Lower lobe of right lung (tissue), 2 donors: ENCODE results near the gene CDYL2. TPM values are rescaled to one million over a fixed set of nuclear protein-coding genes. Genes with fewer than 3 reads are reported as not detected.

Experiments used
- ATAC-seq, 2 donors: fragments of 200-7000 bp; cut with Tn5 transposase; one replicate each; pipeline ENCODE4 v1.9.1; 2020 to 2022; ENCODE audit warnings: mild to moderate bottlenecking in 2 of 2, moderate library complexity in 2 of 2
- DNase-seq: peaks from one replicate; pipeline ENCODE4 v3.0.0-alpha.2; 2020
- H3K27ac ChIP-seq: fragments of 200-600 bp; one replicate; pipeline ENCODE4 v1.8.0; 2022
- H3K27me3 ChIP-seq: fragments of 200-600 bp; one replicate; pipeline ENCODE4 v1.8.0; 2022; ENCODE audit warnings: low read depth
- H3K36me3 ChIP-seq: fragments of 200-600 bp; one replicate; pipeline ENCODE4 v1.8.0; 2022; ENCODE audit warnings: mild to moderate bottlenecking
- H3K4me1 ChIP-seq: fragments of 200-600 bp; one replicate; pipeline ENCODE4 v1.8.0; 2022
- H3K4me3 ChIP-seq: fragments of 200-600 bp; one replicate; pipeline ENCODE4 v1.8.0; 2022; ENCODE audit warnings: mild to moderate bottlenecking
- H3K9me3 ChIP-seq: fragments of 200-600 bp; one replicate; pipeline ENCODE4 v1.8.0; 2022
- intact Hi-C: fragments of 100-400 bp; cut with DNase I; formaldehyde crosslinking; loops from one replicate; pipeline ENCODE4 v1.11.0; 2022
- total RNA-seq: library from RNA; stranded (reverse); fragmentation: NEBNext Ultra II Directional; extraction: Animal tissue kit (Norgen Biotek cat#: 25700); gene quantifications from one replicate; pipeline ENCODE4 v1.2.1, GENCODE V29; 2021
- TF ChIP-seq, protein P1 (sequence below): fragments of 200-600 bp; IDR thresholded peaks from one replicate; pipeline ENCODE4 v1.8.0; 2022; ENCODE audit warnings: antibody characterized with exemption, mild to moderate bottlenecking
- donor health status: DM: no; HTN: yes; CAD: no; lungs with severe emphysema.

The CDYL2 gene
- total RNA-seq, 1 donor from 2014 or later, result 14.7 TPM

DNA sequence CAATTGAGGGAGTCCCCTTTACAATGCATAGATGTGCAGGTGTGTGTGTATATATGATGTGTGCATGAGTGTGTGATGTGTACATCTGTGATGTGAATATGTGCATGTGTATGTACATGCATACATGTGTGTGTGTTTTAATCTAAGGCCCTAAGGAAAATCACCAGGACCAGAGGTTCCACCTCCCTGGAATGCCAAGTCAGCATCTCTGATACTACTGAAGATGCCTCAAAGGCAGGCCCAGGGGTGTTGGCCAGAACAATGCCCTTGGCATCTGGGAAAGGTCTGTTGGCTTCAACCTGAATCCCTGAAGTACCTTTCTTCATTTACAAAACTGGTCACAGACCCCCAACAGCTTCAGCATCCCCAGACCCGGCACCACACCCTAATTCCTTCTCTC, 129.5 kb downstream of the CDYL2 start:
- intact Hi-C loops, result no loop called here
- DNase-seq, result no peak

DNA sequence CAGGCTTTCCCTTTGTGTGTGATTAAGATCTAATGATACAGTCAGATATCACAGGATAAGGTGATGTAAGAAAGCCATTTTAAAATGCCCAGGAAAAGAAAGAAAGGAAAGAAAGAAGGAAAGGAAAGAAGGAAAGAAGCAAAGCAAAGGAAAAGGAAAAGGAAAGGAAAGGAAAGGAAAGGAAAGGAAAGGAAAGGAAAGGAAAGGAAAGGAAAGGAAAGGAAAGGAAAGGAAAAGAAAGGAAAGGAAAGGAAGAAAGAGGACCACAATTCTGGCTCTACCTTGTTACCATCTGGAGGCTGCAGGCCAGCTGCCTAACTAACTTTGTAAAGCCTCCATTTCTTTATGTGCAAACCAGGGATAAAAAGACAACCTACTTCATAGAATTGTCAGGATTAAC, 132.0 kb downstream of the CDYL2 start:
- no peaks in the 10 kb centered on the region for H3K9me3 ChIP-seq
- no peak overlapping the region for H3K27ac ChIP-seq
- intact Hi-C loops, result no loop called here
- DNase-seq (no peak), ATAC-seq (no peak)
- no peaks in the 10 kb centered on the region for H3K4me1 ChIP-seq
- H3K4me3 ChIP-seq, result no peak overlapping the region
- no peaks in the 10 kb centered on the region for H3K27me3 ChIP-seq
- no peaks in the 10 kb centered on the region for H3K36me3 ChIP-seq
- TF ChIP-seq, protein P1, sequence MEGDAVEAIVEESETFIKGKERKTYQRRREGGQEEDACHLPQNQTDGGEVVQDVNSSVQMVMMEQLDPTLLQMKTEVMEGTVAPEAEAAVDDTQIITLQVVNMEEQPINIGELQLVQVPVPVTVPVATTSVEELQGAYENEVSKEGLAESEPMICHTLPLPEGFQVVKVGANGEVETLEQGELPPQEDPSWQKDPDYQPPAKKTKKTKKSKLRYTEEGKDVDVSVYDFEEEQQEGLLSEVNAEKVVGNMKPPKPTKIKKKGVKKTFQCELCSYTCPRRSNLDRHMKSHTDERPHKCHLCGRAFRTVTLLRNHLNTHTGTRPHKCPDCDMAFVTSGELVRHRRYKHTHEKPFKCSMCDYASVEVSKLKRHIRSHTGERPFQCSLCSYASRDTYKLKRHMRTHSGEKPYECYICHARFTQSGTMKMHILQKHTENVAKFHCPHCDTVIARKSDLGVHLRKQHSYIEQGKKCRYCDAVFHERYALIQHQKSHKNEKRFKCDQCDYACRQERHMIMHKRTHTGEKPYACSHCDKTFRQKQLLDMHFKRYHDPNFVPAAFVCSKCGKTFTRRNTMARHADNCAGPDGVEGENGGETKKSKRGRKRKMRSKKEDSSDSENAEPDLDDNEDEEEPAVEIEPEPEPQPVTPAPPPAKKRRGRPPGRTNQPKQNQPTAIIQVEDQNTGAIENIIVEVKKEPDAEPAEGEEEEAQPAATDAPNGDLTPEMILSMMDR, result no peak

More for the DNA sequence above, 129.5 kb downstream of the CDYL2 start:
- no peak for ATAC-seq
- no peaks in the 10 kb centered on the region for H3K27me3 ChIP-seq
- H3K4me1 ChIP-seq, result no peaks in the 10 kb centered on the region
- H3K9me3 ChIP-seq, result no peaks in the 10 kb centered on the region
- H3K4me3 ChIP-seq, result no peak overlapping the region
- no peak overlapping the region for H3K27ac ChIP-seq
- TF ChIP-seq, protein P1, result no peak
- H3K36me3 ChIP-seq, result no peaks in the 10 kb centered on the region

DNA sequence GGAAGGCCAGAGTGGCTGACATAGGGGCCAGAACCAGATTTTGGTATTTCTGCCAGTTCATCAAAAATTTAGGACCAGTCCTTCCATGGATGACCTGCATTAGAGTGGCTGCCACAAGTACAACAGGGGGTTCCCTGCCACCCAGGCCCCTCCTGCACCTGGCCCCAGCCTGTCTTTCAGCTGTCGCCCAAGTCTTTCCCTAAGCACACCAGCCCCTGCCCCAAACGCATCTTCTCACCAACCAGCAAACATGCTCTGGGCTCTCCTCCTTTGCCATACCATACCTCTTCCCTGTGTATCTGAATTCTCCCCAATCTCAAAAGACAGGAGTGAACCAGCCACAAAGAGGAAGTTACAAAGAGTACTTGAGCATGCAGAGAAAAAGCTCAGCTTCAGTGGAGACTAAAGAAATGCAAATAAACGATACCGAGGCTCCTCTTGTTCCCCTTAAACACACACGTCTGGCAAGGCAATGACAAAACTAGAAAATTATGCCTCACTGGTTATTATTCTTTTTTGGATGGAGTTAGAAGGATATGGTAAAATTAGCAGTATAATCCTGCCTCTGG, 133.0 kb downstream of the CDYL2 start:
- TF ChIP-seq, protein P1, result no peak
- Histone ChIP-seq H3K9me3 (no peaks in the 10 kb centered on the region), H3K4me3 (no peak overlapping the region), H3K36me3 (no peaks in the 10 kb centered on the region), H3K4me1 (no peaks in the 10 kb centered on the region), H3K27ac (no peak overlapping the region), H3K27me3 (no peaks in the 10 kb centered on the region)
- intact Hi-C loops, result no loop called here
- no peak for DNase-seq
- no peak for ATAC-seq

DNA sequence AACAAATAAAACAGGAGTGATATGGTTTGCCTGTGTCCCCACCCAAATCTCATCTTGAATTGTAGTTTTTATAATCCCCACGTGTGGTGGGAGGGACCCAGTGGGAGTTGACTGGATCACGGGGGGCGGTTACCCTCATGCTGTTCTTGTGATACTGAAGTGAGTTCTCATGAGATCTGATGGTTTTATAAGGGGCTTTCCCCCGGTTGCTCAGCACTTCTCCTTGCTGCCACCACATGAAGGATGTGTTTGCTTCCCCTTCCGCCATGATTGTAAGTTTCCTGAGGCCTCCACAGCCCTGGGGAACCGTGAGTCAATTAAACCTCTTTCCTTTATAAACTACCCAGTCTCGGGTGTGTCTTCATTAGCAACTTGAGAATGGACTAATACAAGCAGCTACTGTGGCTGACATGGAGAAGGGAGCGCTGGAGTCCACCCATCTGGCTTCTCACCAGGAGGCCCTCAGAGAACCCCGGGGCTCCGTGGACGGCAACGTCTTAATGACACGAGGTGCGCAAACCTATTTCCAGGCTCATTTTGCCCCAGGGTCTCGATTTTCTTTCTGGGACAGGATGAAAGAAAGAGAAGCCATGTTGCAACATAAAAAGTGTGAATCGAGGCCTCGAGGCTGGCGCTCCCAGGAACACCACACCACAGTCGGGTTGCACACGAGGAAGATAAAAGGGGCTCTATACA, 134.1 kb downstream of the CDYL2 start:
- H3K9me3 ChIP-seq, result no peaks in the 10 kb centered on the region
- H3K4me3 ChIP-seq, result no peak overlapping the region
- no peak overlapping the region for H3K27ac ChIP-seq
- TF ChIP-seq, protein P1, result no peak
- no peaks in the 10 kb centered on the region for H3K27me3 ChIP-seq
- no peaks in the 10 kb centered on the region for H3K4me1 ChIP-seq
- no peak for ATAC-seq
- DNase-seq, result no peak
- intact Hi-C loops, result no loop called here
- H3K36me3 ChIP-seq, result no peaks in the 10 kb centered on the region

DNA sequence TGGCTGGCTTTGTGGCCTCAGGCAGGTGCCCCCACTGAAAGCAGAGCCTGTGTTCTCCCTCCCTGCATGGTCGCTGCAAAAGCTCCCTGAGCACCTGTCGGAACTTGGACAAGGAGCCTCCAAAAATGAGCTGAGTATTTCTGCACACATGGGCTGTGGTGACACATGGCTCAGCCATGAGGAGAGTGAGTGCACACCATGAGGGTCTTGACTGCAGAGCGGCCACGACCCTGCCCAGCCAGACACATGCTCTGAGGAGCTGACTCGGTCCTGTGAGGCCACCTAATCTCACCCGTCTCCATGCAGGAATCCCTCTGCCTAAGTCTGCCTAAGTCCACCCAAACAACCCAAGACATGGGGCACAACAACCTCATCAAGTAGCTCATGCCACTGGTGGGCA, 134.7 kb downstream of the CDYL2 start:
- ATAC-seq, result no peak
- TF ChIP-seq, protein P1, result no peak
- no peak overlapping the region for H3K27ac ChIP-seq
- no peak for DNase-seq
- no peaks in the 10 kb centered on the region for H3K9me3 ChIP-seq
- intact Hi-C loops, result no loop called here
- H3K4me1 ChIP-seq, result no peaks in the 10 kb centered on the region
- H3K4me3 ChIP-seq, result no peak overlapping the region
- H3K36me3 ChIP-seq, result no peaks in the 10 kb centered on the region
- H3K27me3 ChIP-seq, result no peaks in the 10 kb centered on the region
